Measurements from ENCODE around the gene TFB2M.
A peak's percentile ranks its signal among the peaks of the same experiment; 100 is the strongest.
"Not testable (repeated sequence)": the region's sequence is repeated elsewhere in the genome, so short reads cannot be mapped to it uniquely, and the experiment has no call there.

TFB2M gene, protein sequence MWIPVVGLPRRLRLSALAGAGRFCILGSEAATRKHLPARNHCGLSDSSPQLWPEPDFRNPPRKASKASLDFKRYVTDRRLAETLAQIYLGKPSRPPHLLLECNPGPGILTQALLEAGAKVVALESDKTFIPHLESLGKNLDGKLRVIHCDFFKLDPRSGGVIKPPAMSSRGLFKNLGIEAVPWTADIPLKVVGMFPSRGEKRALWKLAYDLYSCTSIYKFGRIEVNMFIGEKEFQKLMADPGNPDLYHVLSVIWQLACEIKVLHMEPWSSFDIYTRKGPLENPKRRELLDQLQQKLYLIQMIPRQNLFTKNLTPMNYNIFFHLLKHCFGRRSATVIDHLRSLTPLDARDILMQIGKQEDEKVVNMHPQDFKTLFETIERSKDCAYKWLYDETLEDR

DNA sequence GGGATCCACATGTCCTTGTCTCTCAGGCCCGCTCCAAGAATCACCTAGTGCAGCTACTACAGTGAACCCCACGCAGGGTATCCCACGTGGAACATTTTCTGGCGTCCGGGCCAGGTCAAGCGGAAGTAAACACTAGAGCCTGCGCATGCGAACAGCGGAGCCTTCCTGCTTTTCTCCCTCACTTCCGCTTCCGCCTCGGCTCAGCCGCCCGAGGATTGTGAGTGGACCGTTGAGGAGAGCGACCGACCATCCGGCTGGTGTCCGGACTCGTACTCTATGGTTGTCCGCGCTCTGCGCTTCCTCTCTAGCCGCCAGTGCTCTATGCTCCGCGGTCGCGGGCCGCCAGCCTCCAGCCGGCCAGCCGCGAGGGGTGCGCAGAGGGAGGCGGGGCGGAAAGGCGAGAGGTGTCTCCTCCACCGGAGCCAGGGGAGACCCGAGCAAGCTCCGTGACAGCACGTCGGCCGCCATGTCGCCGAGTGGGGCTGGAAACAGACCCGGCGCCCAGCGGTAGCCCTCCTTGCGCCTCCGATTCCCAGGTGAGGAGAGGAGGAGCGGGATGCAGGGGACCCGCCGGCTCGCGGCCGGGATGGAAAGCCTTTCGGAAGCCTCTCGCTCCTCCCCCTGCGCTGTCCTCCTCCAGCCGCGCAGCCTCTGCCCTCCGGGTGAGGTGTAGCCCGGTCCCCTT, at the start of gene TFB2M, which contains the start of gene CNST:
Gene TFB2M, minus strand, starts transcription at position 134 of the 685 bp plus-strand sequence. Its CDS starts 123 bp downstream, at position 11.
Gene CNST, plus strand, starts transcription at position 329 of the 685 bp plus-strand sequence. CDS start 25,107 bp downstream, outside the sequence.
- peak; percentile 100 for DNase-seq

DNA sequence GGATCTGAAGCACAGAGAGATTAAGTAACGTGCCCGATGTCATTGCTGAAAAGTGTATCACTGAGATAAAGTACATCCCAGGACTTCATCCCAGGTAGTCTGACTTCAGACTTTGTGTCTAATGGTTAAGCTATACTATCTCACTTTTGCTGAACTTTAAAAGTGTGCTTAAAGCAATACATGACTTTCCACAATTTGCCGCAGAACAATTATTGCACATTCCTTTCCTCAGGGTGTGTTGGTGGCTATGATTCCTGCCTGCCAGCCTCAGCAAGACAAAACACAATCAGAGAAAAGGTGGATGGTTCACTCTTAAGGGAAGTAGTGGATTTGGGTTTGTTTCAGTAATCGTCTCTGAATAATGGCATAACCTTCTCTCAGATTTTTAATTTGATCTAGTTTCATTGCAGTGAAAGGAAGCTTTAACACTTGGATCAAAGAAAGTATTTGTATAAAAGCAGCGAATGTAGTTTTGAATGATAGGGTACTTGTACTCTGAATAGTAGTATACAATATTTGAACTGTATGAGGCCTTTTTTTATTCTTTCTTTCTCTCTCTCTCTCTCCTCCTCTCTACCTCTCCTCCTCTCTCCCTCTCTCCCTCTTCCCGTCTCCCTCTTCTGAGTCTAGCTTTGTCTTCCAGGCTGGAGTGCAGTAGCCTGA, 47.2 kb upstream of the TFB2M start:
- no peak for DNase-seq

DNA sequence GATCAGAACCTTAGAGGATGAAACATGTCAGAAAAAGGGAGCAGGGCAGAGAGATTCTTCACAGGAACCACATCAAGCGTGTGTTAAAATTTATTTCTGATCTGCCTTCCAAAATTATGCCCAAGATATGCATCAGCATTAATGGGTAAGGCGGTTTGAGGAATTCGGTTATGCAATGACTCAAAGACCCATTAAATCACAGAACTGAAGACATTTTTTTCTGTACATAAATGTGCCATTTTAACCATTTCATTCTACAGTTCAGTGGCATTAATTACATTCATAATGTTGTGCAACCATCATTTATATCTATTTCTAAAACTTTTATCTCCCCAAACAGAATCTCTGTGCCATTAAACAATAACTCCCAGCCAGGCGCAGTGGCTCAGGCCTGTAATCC, 43.6 kb upstream of the TFB2M start:
- DNase-seq, result no peak

DNA sequence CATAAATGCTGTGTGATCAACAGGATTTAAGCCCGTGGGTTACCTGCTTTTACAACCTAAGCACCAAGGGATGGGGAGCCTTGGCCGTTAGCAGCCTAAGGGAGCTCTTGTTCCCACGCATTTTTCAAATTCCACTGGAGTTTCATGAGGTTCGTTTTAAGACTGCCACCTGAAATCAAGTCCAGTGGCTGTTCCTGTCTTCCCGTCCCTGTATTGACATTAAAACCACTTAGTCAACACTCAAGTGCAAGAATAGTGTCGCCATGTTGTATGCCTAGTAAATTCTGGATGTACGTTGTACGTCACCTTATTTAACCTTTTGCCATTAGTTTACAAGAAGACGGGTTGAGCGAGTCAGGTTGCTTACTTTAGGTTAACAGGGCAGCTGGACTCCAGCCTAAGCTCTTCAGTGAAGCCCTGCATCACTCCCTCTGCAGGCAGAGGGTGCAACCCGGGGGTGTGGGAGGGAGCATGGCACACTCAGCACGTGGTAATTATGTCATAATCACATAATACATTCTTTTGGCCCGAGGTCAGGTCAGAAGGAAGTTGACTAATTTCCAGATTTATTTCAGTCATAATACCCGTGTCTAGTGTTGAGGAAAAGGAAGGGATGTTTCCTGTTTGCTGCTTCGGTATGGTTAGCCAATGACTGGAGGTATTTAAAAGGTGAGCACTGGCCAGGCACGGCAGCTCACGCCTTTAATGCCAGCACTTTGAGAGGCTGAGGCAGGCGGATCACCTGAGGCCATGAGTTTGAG, 42.7 kb upstream of the TFB2M start:
- peak; percentile 30 for DNase-seq

DNA sequence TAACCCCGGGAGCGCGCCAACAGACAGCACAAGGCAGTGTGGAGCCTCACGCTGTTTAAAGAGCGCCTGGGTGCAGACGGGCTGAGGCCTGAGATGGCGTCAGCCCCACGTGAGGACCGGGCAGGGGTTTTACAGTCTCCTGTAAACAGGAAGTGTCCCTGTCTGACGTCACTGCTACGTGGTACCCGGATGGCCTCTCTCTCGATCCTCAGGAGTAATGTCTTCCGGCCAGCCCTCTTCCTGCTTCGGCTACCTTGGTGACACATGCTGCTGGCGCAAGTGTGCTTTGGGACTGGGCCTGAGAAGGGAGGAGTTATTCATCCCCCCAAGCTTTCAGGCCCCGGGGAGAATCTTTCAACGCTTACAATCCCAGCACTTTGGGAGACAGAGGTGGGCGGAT, 41.4 kb upstream of the TFB2M start:
- no peak for DNase-seq

DNA sequence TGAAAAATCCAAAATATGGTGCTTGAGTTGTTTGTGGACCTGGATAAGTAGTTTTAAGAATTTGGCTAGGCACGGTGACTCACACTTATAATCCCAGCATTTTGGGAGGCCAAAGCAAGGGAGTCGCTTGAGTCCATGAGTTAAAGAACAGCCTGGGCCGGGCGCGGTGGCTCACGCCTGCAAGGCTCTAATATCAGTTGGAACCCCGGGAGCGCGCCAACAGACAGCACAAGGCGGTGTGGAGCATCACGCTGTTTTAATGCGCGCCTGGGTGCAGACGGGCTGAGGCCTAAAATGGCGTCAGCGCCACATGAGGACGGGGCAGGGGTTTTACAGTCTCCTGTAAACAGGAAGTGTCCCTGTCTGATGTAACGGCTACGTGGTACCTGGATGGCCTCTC, 39.2 kb upstream of the TFB2M start:
- DNase-seq, result not testable (repeated sequence)

DNA sequence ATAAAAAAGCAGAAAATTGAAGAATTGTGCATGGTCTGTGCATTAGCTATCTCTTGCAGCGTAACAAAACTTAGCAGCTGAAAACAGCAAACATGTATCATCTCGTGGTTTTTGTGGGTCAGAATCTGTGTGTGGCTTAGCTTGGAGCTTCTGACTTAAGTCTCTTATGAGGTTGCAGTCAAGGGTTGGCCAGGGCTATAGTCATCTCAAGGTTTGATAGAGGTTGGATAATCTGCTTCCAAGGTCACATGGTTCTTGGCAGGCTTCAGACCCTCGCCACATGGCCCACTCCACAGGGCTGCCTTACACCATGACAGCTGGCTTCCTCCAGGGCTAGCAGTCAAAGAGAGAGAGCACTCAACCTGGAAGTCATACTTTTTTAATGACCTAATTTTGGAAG, 36.1 kb upstream of the TFB2M start:
- DNase-seq, result no peak

DNA sequence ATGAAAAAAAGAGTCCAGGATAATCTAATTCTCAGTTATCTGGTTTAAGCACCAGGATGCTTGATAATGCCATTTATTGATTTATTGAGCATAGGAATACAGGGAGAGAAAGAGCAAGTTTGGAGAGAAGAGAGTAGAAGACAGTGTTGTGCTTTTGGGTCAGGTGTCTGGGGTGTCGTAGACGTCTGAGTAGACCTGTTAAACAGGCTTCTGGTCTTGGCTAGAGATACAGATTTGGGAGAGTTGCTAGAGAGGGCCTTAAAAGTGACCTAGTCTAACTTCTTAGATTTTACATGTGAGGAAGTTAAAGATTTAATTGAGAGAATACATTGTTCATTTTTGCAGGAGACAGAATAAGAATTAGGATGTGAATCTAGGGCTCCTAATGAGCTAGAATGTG, 34.5 kb upstream of the TFB2M start:
- DNase-seq, result no peak

DNA sequence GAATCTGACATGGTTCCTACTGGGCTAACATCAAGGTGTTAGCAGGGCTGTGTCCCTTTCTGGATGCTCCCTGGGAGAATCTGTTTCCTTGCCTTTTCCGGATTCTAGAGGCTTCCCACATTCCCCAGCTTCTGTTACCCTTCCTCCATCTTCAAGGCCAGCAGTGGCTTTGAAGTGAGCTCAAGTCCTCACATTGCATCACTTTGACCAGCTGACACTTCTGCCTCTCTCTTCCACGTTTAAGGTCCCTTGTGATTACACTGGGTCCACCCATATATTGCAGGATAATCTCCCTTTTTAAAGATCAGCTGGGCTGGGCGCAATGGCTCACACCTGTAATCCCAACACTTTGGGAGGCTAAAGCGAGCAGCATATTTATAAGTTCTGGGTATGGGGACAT, 33.3 kb upstream of the TFB2M start:
- no peak for DNase-seq

DNA sequence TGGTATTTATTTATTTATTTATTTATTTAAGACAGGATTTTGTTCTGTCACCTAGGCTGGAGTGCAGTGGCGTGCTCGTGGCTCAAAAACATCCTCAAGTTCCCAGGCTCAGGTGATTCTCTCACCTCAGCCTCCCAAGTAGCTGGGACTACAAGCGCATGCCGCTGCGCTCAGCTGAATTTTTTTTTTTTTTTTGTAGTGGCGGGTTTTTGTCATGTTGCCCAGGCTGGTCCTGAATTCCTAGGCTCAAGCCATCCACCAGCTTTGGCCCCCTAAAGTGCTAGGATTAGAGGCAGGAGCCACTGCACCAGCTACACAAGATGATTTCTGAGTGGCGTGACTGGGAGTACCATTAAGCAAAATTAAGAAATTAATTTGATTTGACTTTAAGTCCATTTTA, 31.9 kb upstream of the TFB2M start:
- no peak for DNase-seq

DNA sequence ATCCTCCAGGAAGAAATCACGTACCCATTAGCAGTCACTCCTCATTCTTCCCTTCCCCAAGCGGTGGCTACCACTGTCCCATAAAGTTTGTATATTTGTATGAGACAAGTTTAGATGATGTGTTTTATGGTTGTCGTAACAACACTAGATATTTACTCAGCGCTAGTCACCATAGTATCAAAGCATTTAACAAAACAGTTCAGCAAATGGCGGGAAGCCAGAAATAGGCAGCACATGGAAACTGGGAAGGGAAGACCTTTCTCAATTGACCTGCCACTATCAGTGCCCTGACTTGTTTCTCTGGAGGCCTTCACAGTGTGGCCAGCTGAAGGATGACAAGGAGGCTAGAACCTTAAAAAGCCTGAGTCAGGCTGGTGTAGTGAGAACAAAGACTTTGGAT, 31.3 kb upstream of the TFB2M start:
- peak; percentile 60 for DNase-seq

DNA sequence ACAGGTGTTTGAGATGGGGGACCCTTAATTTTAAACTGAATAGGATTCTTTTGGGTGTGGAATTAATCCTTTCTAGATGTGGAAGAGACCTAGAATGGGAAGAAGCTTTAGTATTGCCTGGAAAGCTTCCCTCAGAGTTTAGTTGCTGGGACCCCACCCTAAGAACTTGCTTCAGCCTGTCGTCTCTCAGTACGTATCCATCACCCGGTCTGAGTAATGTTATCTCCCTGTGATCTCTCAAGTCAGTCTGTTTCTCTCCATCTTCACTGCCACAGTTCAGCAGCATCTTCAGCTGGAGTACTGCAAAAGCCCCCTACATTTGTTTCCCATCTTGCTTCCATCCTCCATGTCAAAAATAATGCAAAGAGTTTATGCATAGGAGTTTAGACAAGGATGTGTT, 29.1 kb upstream of the TFB2M start:
- no peak for DNase-seq

DNA sequence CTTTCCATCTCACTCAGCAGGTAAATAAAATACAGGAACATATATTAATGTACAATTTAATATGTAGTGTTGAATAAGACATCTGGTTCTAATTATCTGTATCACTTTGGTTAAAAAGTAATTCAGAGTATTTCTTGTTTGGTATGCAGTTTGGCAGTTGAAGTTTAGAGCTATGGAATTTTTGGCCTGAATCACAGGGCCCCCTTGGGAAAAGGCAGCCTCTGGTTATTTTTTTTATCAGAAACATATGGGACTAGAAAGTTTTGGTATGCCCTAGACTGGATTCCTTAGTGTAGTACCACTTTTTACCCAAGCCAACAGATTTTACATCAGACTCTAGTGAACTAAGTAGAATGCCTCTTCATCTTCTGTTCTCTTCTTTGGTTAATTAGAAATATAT, 26.6 kb upstream of the TFB2M start:
- DNase-seq, result no peak

DNA sequence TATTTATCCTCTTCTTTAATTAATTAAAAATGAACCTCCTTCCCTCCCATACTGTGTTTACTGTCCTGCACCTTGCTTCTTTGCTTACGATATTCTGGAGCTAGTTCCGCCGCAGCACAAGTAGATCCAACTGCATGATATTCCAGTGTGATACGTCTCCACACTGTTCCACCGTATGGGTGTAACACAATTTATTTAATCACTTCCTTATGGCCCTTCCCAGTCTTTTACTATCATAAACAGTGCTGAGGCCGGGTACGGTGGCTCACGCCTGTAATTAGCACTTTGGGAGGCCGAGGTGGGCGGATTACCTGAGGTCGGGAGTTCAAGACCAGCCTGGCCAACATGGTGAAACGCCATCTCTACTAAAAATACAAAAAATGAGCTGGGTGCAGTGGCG, 25.9 kb upstream of the TFB2M start:
- no peak for DNase-seq

DNA sequence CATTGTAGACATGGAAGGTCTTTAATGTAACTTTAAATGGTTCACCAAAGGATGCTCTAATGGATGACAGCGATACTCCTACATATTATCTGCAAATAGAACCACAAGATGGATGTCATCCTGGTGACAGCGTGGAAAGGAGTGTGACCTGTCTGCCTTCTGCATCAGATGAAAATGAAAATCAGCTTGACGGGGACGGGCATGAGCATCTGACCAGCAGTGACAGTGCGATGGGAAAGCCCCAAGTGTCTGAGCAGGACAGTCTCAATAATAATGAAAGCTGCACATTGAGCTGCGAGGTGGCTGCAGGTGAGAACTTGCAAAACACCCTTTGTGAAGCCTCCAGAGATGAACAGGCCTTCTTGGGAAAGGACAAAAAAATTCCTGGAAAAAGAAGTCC, 25.4 kb upstream of the TFB2M start:
- DNase-seq, result no peak

DNA sequence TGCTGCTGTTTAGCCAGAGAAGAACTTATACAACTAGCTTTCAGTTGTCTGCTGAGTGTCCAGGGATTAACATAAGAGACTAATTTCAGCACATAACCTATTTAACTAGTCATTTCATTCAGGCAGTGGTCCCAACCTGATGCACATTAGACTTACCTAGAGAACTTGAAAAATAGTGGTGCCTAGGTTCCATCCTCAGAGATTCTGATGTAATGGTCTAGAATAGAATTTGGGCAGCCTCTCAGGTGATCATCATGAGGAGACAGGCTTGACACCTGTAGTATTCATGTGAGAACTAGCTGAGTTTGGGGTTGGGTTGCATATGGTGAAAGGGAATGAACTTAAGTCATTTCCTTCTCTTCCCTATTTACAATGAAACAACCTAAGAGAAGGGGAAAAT, 25.0 kb upstream of the TFB2M start:
- DNase-seq, result no peak

DNA sequence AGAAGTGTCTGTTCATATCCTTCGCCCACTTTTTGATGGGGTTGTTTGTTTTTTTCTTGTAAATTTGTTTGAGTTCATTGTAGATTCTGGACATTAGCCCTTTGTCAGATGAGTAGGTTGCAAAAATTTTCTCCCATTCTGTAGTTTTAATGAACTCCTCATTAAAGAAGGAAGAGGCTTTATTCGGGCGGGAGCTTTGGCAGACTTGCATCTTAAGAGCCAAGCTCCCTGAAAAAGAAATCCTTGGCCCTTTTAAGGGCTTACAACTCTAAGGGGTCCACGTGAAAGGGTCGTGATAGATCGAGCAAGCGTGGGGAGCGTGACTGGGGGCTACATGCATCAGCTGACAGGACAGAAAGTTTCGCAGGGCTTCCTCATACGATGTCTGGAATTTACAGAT, 23.9 kb upstream of the TFB2M start:
- DNase-seq, result not testable (repeated sequence)

DNA sequence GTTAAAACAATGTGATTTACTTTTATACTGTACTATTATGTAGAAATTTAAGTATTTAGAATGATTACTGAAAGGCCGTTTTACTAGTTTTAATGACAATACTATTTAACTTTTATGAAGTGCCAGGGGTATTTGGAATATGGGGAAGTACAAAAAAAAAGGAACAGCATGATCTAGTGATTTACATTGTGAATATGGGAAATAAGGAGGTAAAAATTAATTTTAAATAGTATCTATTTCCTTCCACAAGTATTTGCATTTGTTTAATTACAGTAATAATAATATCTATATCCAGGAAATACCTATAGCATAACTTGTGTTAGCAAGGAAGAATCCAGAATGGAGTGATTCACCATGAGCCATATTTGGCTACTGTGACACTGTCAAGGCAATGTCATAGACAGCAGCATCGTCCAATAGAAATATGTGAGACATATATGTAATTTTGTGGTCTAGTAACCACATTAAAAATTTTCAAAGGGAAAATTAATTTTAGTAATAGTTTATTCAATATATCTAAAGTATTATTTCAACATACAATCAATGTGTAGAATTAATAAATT, 22.2 kb upstream of the TFB2M start:
- DNase-seq, result no peak

DNA sequence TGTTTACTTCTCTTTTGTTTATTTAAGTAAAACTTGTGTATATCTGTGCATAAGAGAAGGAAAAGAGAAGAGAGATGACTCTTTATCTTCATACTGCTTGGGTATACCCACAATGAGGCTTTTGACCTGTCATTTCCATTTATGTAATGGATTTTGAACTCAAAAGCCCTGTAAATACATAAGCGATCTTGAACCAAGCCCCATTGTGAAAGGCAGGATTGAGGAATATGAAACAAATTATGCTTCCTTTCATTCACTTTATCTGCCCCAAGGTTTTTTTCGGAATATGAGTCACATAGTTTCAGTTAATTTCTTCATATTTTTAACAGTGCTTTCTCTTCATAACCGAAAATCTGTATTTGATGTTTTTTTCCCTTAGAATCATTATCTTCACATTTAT, 21.5 kb upstream of the TFB2M start:
- no peak for DNase-seq

DNA sequence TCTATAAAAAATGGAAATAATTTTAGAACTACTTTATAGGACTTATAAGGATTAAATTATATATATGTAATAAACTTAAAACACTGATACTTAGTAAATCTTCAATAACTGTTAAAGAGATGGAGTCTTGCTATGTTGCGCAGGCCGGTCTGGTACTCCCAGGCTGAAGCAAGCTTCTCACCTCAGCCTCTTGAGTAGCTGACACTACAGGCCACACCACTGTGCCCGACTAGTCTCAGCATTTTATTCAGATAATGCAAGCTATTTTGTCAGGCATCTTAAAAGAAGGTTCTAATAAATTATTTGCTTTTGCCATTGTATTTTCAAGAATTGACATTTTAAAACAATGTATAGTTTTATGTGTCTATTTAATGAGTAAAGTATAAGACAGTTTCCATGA, 21.0 kb upstream of the TFB2M start:
- no peak for DNase-seq

DNA sequence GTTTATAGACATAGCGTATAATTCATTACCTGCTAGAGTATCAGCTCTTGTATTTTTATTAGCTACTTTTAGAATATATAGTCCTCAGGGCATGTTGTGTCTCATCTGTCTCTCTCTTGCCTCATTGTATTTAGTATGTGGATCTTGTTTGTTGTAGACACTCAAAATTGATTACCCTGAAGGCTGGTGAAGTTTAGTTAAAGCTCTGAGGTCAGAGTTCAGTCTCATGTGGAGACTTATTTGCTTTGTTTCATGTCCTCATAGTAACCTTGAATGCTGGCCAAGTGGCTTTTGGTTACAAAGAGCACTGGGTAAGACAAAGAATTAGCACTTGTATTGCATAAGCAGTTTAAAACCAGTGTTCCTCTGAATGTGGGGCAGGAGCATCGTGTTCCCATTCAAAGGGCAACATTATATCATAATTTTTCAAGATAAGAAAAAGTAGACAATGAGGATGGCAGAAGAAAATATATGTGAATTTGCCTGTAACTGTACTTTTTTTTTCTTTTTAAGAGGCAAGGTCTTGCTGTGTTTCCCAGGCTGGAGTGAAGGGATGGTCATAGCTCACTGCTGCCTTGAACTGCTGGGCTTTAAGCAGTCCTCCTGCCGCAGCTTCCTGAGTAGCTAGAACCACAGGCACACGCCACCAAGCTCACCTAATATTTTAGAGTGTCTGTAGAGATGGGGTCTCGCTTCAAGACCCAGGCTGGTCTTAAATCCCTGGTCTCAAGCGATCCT, 17.6 kb upstream of the TFB2M start:
- no peak for DNase-seq

DNA sequence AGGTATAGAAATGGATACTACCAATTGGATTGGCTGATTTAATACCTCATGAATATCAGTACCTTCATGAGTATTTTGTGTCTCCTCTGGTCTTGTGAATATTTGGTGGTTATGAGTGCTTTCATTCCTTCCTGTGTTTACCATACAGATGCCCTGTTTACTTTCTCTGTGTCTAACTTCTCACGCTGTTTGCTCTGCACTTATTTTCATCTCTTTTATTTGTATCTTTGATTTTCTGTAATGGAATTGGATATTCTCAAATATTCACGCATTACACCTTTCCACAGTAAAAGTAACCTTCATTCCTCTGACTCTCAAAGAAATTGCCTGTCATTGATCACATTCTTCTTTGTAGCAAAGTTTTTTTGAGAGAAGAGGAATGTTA, 17.0 kb upstream of the TFB2M start:
- DNase-seq, result no peak
